Measurements from ENCODE around the gene HRH1. TPM values are rescaled to one million over a fixed set of nuclear protein-coding genes. Genes with fewer than 3 reads are reported as not detected.

Gene HRH1
- total RNA-seq, 2 experiments from 2014 or later, result 0.98 to 1.4 TPM

DNA sequence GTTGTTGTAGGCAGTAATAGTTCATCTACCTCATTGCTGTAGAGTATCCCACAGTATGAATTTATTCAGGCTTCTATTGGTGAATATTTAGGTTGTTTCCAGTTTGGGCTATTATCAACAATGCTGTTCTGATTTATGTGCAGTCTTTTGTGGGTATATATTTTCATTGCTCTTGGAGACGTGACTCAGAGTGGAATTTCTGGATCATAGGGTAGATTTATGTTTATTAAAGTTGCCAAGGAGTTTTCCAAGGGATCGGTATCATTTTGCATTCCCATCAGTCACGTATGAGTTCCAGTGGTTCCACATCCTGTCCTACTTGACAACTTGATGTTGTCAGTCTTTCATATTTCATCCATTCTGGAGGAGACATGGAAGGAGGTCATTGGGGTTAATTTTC is 8.4 kb upstream of the HRH1 start:
- ATAC-seq (no peak), DNase-seq (no peak)
- Mint-ChIP-seq H3K4me1 (peaks cover 2% of the 10 kb centered on the region), H3K9me3 (ENCODE audit: low read depth) (no peaks in the 10 kb centered on the region), H3K36me3 (ENCODE audit: low read depth) (no peaks in the 10 kb centered on the region), H3K27me3 (peaks cover 18% of the 10 kb centered on the region), H3K4me3 (no peak overlapping the region), H3K27ac (no peak overlapping the region)
- POLR2A ChIA-PET, result no interaction called here
- intact Hi-C loops (cut with DNase I, micrococcal nuclease), result no loop called here
- CTCF ChIA-PET, result no interaction called here

DNA sequence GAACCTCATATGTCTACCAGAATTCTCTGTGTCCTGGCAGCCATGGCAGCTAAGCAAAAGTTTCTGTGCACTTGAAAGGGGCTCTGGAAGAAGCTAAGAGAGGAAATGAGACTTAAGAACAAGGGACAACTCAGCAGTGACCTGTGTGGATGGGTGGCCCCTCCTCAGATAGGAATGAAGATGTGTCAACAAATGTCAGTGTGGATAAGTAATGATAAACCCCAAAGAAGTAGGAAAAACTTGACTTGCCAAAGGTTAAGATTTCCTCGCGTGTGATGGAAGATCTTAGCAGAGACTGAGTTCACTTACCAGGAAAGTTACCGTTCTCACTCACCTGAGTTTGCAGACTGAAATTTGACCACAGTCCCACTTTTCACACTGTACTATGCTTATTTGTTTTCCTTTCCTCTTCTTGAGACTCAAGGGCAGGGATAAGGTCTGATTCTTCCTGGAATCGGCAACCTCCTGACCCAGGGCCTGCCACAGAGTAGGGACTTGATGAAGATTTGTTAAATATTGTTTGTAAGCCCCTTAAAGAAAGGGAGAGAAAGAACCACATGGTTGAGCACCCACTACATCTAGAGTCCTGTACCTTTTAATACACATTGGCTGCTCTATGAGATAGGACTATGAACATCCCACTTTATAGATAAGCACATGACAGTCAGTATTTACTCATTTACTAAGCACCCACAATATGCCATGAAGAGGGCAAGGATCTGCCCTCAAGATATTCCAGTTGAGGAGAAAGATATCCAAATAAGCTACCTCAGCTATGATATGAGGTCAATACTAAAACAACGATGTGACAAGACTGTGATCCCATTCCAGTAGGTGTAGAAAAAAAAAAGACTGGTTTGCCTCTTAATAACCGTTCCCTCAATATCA is 7.3 kb upstream of the HRH1 start:
- POLR2A ChIA-PET, result no interaction called here
- H3K9me3 Mint-ChIP-seq (ENCODE audit: low read depth), result no peaks in the 10 kb centered on the region
- no peaks in the 10 kb centered on the region for H3K36me3 Mint-ChIP-seq (ENCODE audit: low read depth)
- no peak overlapping the region for H3K27ac Mint-ChIP-seq
- H3K4me1 Mint-ChIP-seq, result no peaks in the 10 kb centered on the region
- no peak for ATAC-seq
- no peak overlapping the region for H3K4me3 Mint-ChIP-seq
- DNase-seq, result no peak
- intact Hi-C loops (cut with DNase I, micrococcal nuclease), result no loop called here
- CTCF ChIA-PET, result no interaction called here
- peaks cover 22% of the 10 kb centered on the region for H3K27me3 Mint-ChIP-seq

GRCh38 chr3:11150256-11150655 is 4.0 kb upstream of the HRH1 start:
- CTCF ChIA-PET, result interaction anchor here (0.6 kb wide), 1 partner anchor 901 kb away, joined by 4 read pairs; no protein-coding TSS in a partner anchor

GRCh38 chr3:11152301-11152700 is 2.0 kb upstream of the HRH1 start:
- ChIA-PET POLR2A (interaction anchor here (0.6 kb wide), 1 partner anchor 1860 kb away, joined by 3 read pairs; no protein-coding TSS in a partner anchor), CTCF (interaction anchor here (1.0 kb wide), 1 partner anchor 662 kb away, joined by 3 read pairs; no protein-coding TSS in a partner anchor)
- Mint-ChIP-seq H3K4me1 (peaks cover 12% of the 10 kb centered on the region), H3K27ac (no peak overlapping the region), H3K9me3 (ENCODE audit: low read depth) (no peaks in the 10 kb centered on the region), H3K4me3 (no peak overlapping the region), H3K27me3 (peaks cover 59% of the 10 kb centered on the region), H3K36me3 (ENCODE audit: low read depth) (no peaks in the 10 kb centered on the region)
- no peak for DNase-seq
- intact Hi-C loops (cut with DNase I, micrococcal nuclease), result no loop called here
- ATAC-seq, result no peak

More at GRCh38 chr3:11150256-11150655, 4.0 kb upstream of the HRH1 start:
- intact Hi-C loops (cut with DNase I, micrococcal nuclease), result no loop called here
- H3K27me3 Mint-ChIP-seq, result peaks cover 41% of the 10 kb centered on the region
- peaks cover 9% of the 10 kb centered on the region for H3K4me1 Mint-ChIP-seq
- no peak for DNase-seq
- H3K4me3 Mint-ChIP-seq, result no peak overlapping the region
- H3K9me3 Mint-ChIP-seq (ENCODE audit: low read depth), result no peaks in the 10 kb centered on the region
- no peaks in the 10 kb centered on the region for H3K36me3 Mint-ChIP-seq (ENCODE audit: low read depth)
- POLR2A ChIA-PET, result no interaction called here
- H3K27ac Mint-ChIP-seq, result no peak overlapping the region
- ATAC-seq, result no peak

DNA sequence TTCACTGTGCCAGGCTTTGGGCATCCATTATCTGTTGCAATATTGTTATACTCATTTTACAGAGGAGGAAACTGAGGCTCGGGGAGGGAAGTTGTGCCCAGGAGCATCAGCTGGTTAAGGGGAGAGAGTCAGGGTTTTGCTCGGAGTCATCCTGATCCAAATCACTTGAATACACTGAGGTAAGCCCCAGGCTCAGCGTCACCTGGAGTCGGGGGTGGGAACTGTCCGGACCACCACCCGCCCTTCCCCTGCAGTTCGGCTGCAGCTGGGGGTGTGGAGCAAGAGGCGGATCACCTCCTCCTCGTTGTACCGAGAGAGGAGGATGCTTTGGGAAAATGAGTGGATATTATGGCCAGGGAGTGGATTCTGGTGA is 646 bp downstream of the HRH1 start:
- peaks cover 56% of the 10 kb centered on the region for H3K27me3 Mint-ChIP-seq
- CTCF ChIA-PET, result interaction anchor here (0.6 to 1.3 kb wide), 2 partner anchors 40 to 235 kb away, joined by 3 to 4 read pairs; no protein-coding TSS in a partner anchor
- POLR2A ChIA-PET, result no interaction called here
- peaks cover 12% of the 10 kb centered on the region for H3K4me1 Mint-ChIP-seq
- no peaks in the 10 kb centered on the region for H3K36me3 Mint-ChIP-seq (ENCODE audit: low read depth)
- intact Hi-C loops (cut with DNase I, micrococcal nuclease), result loop anchor here in 1 of 2 experiments (1.0 to 5.0 kb wide), 2 partner anchors 93 to 180 kb away; no protein-coding TSS in a partner anchor
- ATAC-seq (no peak), DNase-seq (no peak)
- H3K27ac Mint-ChIP-seq, result no peak overlapping the region
- H3K9me3 Mint-ChIP-seq (ENCODE audit: low read depth), result no peaks in the 10 kb centered on the region
- no peak overlapping the region for H3K4me3 Mint-ChIP-seq

GRCh38 chr3:11155341-11156025 is 1.2 kb downstream of the HRH1 start:
- ATAC-seq, result peak; percentile 74
- Mint-ChIP-seq H3K9me3 (ENCODE audit: low read depth) (no peaks in the 10 kb centered on the region), H3K4me3 (no peak overlapping the region), H3K36me3 (ENCODE audit: low read depth) (no peaks in the 10 kb centered on the region), H3K27me3 (peaks cover 61% of the 10 kb centered on the region), H3K27ac (no peak overlapping the region), H3K4me1 (peaks cover 12% of the 10 kb centered on the region)
- CTCF ChIA-PET, result interaction anchor here (0.6 to 1.3 kb wide), 3 partner anchors 40 to 867 kb away, joined by 3 to 4 read pairs (median 3); no protein-coding TSS in a partner anchor
- POLR2A ChIA-PET, result no interaction called here
- intact Hi-C loops (cut with DNase I, micrococcal nuclease), result loop anchor here in 1 of 2 experiments (1.0 to 5.0 kb wide), 2 partner anchors 93 to 180 kb away; no protein-coding TSS in a partner anchor
- peak; percentile 56 for DNase-seq

GRCh38 chr3:11156026-11156410 is 1.7 kb downstream of the HRH1 start:
- POLR2A ChIA-PET, result no interaction called here
- H3K27me3 Mint-ChIP-seq, result peaks cover 64% of the 10 kb centered on the region
- intact Hi-C loops (cut with DNase I, micrococcal nuclease), result loop anchor here in 1 of 2 experiments (5.0 kb wide), 1 partner anchor 94 kb away; no protein-coding TSS in a partner anchor
- H3K4me3 Mint-ChIP-seq, result no peak overlapping the region
- no peak overlapping the region for H3K27ac Mint-ChIP-seq
- peaks cover 12% of the 10 kb centered on the region for H3K4me1 Mint-ChIP-seq
- DNase-seq (no peak), ATAC-seq (no peak)
- CTCF ChIA-PET, result interaction anchor here (0.6 kb wide), 1 partner anchor 867 kb away, joined by 3 read pairs; no protein-coding TSS in a partner anchor
- no peaks in the 10 kb centered on the region for H3K9me3 Mint-ChIP-seq (ENCODE audit: low read depth)
- H3K36me3 Mint-ChIP-seq (ENCODE audit: low read depth), result no peaks in the 10 kb centered on the region

- peaks cover 63% of the 10 kb centered on the region for H3K27me3 Mint-ChIP-seq
- intact Hi-C loops (cut with DNase I, micrococcal nuclease), result loop anchor here in 1 of 2 experiments (5.0 kb wide), 1 partner anchor 95 kb away; no protein-coding TSS in a partner anchor
- CTCF ChIA-PET, result interaction anchor here (0.6 to 1.0 kb wide), 5 partner anchors 26 to 382 kb away, joined by 3 to 4 read pairs (median 3); no protein-coding TSS in a partner anchor
These were observed 3.1 kb downstream of the HRH1 start for GRCh38 chr3:11157421-11157820.

DNA sequence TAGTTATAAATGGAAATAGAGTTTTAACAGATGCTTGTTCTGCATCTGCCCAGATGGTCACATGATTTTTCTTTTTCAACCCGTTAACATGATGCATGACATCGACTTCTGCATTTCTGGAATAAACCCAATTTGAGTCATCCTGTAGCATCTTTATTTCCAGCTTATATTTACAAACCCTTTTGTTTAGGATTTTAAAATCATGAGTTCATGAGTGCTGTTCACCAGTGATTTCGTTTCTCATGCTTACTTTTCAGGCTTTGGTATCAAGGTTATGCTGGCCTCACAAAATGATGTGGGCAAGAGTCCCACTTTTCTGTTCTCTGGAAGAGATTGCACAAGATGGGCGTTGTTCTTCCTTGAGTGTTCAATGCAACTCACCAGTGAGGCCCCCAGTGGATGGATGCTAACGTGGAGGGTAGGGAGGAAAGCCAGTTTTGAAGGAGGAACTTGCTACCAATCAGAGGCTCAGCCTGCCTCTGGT is 5.2 kb downstream of the HRH1 start:
- Mint-ChIP-seq H3K4me3 (no peak overlapping the region), H3K27me3 (peaks cover 60% of the 10 kb centered on the region), H3K36me3 (ENCODE audit: low read depth) (no peaks in the 10 kb centered on the region), H3K4me1 (peaks cover 9% of the 10 kb centered on the region), H3K9me3 (ENCODE audit: low read depth) (no peaks in the 10 kb centered on the region), H3K27ac (no peak overlapping the region)
- intact Hi-C loops (cut with DNase I, micrococcal nuclease), result loop anchor here in 1 of 2 experiments (5.0 kb wide), 1 partner anchor 97 kb away; no protein-coding TSS in a partner anchor
- ChIA-PET POLR2A (interaction anchor here (0.7 kb wide), 1 partner anchor 15 kb away, joined by 3 read pairs; no protein-coding TSS in a partner anchor), CTCF (no interaction called here)
- no peak for DNase-seq
- ATAC-seq, result no peak

More at GRCh38 chr3:11157421-11157820, 3.1 kb downstream of the HRH1 start:
- no peak overlapping the region for H3K27ac Mint-ChIP-seq
- DNase-seq, result no peak
- POLR2A ChIA-PET, result no interaction called here
- H3K4me3 Mint-ChIP-seq, result no peak overlapping the region
- ATAC-seq, result no peak
- no peaks in the 10 kb centered on the region for H3K9me3 Mint-ChIP-seq (ENCODE audit: low read depth)
- peaks cover 12% of the 10 kb centered on the region for H3K4me1 Mint-ChIP-seq
- no peaks in the 10 kb centered on the region for H3K36me3 Mint-ChIP-seq (ENCODE audit: low read depth)

GRCh38 chr3:11161666-11162065 is 7.4 kb downstream of the HRH1 start:
- intact Hi-C loops (cut with DNase I, micrococcal nuclease), result no loop called here
- no peaks in the 10 kb centered on the region for H3K36me3 Mint-ChIP-seq (ENCODE audit: low read depth)
- POLR2A ChIA-PET, result no interaction called here
- H3K9me3 Mint-ChIP-seq (ENCODE audit: low read depth), result no peaks in the 10 kb centered on the region
- H3K4me1 Mint-ChIP-seq, result no peaks in the 10 kb centered on the region
- ATAC-seq (no peak), DNase-seq (no peak)
- H3K27me3 Mint-ChIP-seq, result peaks cover 42% of the 10 kb centered on the region
- H3K4me3 Mint-ChIP-seq, result no peak overlapping the region
- CTCF ChIA-PET, result no interaction called here
- H3K27ac Mint-ChIP-seq, result no peak overlapping the region
